GM23338 (cell line): ENCODE data around the gene FNDC3B.

Experiments used
- CTCF ChIP-seq, 2 experiments: fragments of 200-600 bp in 1 of 2; sonication (generic) in 1 of 2; conservative IDR thresholded peaks; 2 replicates each; pipeline versions ENCODE4 v1.5.1 to v1.6.1; 2016 to 2017; ENCODE audit warnings: antibody characterized with exemption in 2 of 2, low read depth in 2 of 2, mild to moderate bottlenecking in 2 of 2, moderate library complexity in 1 of 2
- POLR2AphosphoS5 ChIP-seq: IDR thresholded peaks from 2 replicates; pipeline ENCODE4 v1.6.1; 2016; ENCODE audit warnings: antibody characterized with exemption, low read depth

- TF ChIP-seq CTCF (conservative IDR thresholded peaks at IDR 0.05; ENCODE audit: low read depth in 2 of 2): no peak
- no peak for TF ChIP-seq POLR2AphosphoS5
Measured at GRCh38 chr3:171991166-171991565, 48.2 kb upstream of the FNDC3B start.
